Measurements from ENCODE around the gene ITGA1.

DNA sequence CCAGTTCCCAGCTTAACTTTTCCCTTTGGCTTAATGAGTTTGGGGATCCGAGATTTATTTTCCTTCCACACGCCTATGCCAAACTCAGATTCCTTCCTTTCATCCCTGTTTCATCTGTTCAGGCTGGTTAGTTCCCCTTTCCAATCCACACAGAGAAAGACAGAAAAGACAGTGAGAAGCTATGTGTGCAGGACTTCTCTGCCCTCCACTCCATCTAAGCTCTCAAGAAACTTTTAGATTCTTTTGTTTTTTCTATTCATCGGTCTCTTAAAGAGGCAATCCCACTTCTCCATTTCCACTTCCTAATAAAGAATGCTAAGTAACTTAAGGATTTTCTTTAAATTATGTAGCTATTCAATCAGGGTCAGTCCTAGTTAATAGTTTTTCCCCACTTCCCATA is 11.2 kb downstream of the ITGA1 start:
- TF ChIP-seq, protein P1, sequence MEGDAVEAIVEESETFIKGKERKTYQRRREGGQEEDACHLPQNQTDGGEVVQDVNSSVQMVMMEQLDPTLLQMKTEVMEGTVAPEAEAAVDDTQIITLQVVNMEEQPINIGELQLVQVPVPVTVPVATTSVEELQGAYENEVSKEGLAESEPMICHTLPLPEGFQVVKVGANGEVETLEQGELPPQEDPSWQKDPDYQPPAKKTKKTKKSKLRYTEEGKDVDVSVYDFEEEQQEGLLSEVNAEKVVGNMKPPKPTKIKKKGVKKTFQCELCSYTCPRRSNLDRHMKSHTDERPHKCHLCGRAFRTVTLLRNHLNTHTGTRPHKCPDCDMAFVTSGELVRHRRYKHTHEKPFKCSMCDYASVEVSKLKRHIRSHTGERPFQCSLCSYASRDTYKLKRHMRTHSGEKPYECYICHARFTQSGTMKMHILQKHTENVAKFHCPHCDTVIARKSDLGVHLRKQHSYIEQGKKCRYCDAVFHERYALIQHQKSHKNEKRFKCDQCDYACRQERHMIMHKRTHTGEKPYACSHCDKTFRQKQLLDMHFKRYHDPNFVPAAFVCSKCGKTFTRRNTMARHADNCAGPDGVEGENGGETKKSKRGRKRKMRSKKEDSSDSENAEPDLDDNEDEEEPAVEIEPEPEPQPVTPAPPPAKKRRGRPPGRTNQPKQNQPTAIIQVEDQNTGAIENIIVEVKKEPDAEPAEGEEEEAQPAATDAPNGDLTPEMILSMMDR (IDR thresholded peaks at IDR 0.05; ENCODE audit: low read depth, low read length, missing input control): no peak
- TF ChIP-seq TAF1 (conservative IDR thresholded peaks at IDR 0.05) (no peak), RAD21 (IDR thresholded peaks at IDR 0.05) (no peak), EGR1 (IDR thresholded peaks at IDR 0.05; ENCODE audit: low read depth in 2 of 2) (no peak), SP1 (IDR thresholded peaks at IDR 0.05) (no peak), FOXA2 (IDR thresholded peaks at IDR 0.05) (no peak), RXRA (IDR thresholded peaks at IDR 0.05) (no peak), GABPA (IDR thresholded peaks at IDR 0.05 in 1 of 2, conservative IDR thresholded peaks at IDR 0.05 in 1 of 2) (no peak), NR2F2 (IDR thresholded peaks at IDR 0.05) (no peak)
- TF ChIP-seq, protein P2, sequence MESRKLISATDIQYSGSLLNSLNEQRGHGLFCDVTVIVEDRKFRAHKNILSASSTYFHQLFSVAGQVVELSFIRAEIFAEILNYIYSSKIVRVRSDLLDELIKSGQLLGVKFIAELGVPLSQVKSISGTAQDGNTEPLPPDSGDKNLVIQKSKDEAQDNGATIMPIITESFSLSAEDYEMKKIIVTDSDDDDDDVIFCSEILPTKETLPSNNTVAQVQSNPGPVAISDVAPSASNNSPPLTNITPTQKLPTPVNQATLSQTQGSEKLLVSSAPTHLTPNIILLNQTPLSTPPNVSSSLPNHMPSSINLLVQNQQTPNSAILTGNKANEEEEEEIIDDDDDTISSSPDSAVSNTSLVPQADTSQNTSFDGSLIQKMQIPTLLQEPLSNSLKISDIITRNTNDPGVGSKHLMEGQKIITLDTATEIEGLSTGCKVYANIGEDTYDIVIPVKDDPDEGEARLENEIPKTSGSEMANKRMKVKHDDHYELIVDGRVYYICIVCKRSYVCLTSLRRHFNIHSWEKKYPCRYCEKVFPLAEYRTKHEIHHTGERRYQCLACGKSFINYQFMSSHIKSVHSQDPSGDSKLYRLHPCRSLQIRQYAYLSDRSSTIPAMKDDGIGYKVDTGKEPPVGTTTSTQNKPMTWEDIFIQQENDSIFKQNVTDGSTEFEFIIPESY (IDR thresholded peaks at IDR 0.05): no peak
- TF ChIP-seq, protein P3, sequence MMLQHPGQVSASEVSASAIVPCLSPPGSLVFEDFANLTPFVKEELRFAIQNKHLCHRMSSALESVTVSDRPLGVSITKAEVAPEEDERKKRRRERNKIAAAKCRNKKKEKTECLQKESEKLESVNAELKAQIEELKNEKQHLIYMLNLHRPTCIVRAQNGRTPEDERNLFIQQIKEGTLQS (IDR thresholded peaks at IDR 0.05): no peak
- TF ChIP-seq, protein P4, sequence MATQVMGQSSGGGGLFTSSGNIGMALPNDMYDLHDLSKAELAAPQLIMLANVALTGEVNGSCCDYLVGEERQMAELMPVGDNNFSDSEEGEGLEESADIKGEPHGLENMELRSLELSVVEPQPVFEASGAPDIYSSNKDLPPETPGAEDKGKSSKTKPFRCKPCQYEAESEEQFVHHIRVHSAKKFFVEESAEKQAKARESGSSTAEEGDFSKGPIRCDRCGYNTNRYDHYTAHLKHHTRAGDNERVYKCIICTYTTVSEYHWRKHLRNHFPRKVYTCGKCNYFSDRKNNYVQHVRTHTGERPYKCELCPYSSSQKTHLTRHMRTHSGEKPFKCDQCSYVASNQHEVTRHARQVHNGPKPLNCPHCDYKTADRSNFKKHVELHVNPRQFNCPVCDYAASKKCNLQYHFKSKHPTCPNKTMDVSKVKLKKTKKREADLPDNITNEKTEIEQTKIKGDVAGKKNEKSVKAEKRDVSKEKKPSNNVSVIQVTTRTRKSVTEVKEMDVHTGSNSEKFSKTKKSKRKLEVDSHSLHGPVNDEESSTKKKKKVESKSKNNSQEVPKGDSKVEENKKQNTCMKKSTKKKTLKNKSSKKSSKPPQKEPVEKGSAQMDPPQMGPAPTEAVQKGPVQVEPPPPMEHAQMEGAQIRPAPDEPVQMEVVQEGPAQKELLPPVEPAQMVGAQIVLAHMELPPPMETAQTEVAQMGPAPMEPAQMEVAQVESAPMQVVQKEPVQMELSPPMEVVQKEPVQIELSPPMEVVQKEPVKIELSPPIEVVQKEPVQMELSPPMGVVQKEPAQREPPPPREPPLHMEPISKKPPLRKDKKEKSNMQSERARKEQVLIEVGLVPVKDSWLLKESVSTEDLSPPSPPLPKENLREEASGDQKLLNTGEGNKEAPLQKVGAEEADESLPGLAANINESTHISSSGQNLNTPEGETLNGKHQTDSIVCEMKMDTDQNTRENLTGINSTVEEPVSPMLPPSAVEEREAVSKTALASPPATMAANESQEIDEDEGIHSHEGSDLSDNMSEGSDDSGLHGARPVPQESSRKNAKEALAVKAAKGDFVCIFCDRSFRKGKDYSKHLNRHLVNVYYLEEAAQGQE (IDR thresholded peaks at IDR 0.05): no peak
- TF ChIP-seq, protein P5, sequence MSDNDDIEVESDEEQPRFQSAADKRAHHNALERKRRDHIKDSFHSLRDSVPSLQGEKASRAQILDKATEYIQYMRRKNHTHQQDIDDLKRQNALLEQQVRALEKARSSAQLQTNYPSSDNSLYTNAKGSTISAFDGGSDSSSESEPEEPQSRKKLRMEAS (IDR thresholded peaks at IDR 0.05): no peak

Measured in liver (tissue), 3 donors.